Suprapubic skin (tissue), 4 donors: Measurements from ENCODE around the gene ANP32B. TPM values are rescaled to one million over a fixed set of nuclear protein-coding genes. Genes with fewer than 3 reads are reported as not detected.

ENCODE experiments used
- DNase-seq, 2 donors: peaks; one replicate each; pipeline ENCODE4 v3.0.0-alpha.2; 2019; ENCODE audit warnings: low spot score in 2 of 2
- H3K27ac ChIP-seq: fragments of 200-600 bp; sonication (generic); one replicate; pipeline ENCODE4 v1.5.1; 2019
- H3K27me3 ChIP-seq: fragments of 200-600 bp; sonication (generic); one replicate; pipeline ENCODE4 v1.5.1; 2019
- H3K36me3 ChIP-seq: fragments of 200-600 bp; sonication (generic); one replicate; pipeline ENCODE4 v1.5.1; 2019
- H3K4me1 ChIP-seq: fragments of 200-600 bp; sonication (generic); one replicate; pipeline ENCODE4 v1.5.1; 2019
- H3K4me3 ChIP-seq: fragments of 200-600 bp; sonication (generic); one replicate; pipeline ENCODE4 v1.5.1; 2019; ENCODE audit warnings: mild to moderate bottlenecking
- H3K9me3 ChIP-seq: fragments of 200-600 bp; sonication (generic); one replicate; pipeline ENCODE4 v1.5.1; 2019
- EP300 ChIP-seq: sonication (generic); formaldehyde crosslinking; IDR thresholded peaks from one replicate; pipeline ENCODE4 v1.6.1; 2017; ENCODE audit warnings: antibody characterized with exemption
- POLR2A ChIP-seq, 2 donors: fragments of 450-650 bp; IDR thresholded peaks; one replicate each; pipeline ENCODE4 v1.6.1; 2017; ENCODE audit warnings: antibody characterized with exemption in 2 of 2, mild to moderate bottlenecking in 2 of 2, moderate library complexity in 2 of 2
- POLR2AphosphoS5 ChIP-seq, 3 donors: sonication (generic); formaldehyde crosslinking; IDR thresholded peaks; one replicate each; pipeline ENCODE4 v1.6.1; 2017; ENCODE audit warnings: antibody characterized with exemption in 3 of 3
- WGBS: methylation state at CpG from one replicate; pipeline ENCODE4 v1.1.5; 2018; 5-methylcytosine and 5-hydroxymethylcytosine counted together
- total RNA-seq, 4 donors: library from RNA; depleted of rRNA; stranded (reverse); fragments of >200 nt; gene quantifications; one replicate each; pipeline ENCODE4 v1.1.0, GENCODE V29; 2016
- TF ChIP-seq, protein P1 (sequence below), 2 donors: fragments of 200-600 bp in 1 of 2; fragments of 450-650 bp in 1 of 2; sonication (generic) in 1 of 2; IDR thresholded peaks; one replicate each; pipeline ENCODE4 v1.5.1; 2016 to 2019; ENCODE audit warnings: antibody characterized with exemption in 2 of 2, mild to moderate bottlenecking in 1 of 2, moderate library complexity in 1 of 2

Gene ANP32B
- total RNA-seq, 4 donors from 2014 or later: 34.8 to 71.6 (median 59.1) TPM

DNA sequence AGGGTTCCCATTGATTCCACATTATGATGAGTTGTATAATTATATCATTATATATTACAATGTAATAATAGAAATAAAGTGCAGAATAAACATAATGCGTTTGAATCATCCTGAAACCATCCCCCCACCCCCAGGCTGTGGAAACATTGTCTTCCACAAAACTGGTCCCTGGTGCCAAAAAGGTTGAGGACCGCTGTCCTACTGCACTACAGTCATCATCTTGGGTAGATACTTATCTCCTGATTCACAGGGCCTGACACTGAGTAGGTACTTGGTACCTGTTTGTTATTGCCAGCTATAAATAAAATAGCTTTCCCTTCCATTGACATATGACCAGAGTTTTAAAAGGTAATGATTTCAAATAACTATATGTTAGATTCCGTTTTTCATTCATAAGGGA is 25.6 kb downstream of the ANP32B start:
- no peak for DNase-seq
- Histone ChIP-seq H3K36me3 (peaks cover 88% of the 10 kb centered on the region), H3K4me1 (no peaks in the 10 kb centered on the region), H3K27ac (no peak overlapping the region), H3K9me3 (no peaks in the 10 kb centered on the region), H3K27me3 (no peaks in the 10 kb centered on the region), H3K4me3 (no peak overlapping the region)
- 85% methylated on average over 3 of the region's 3 CpGs for WGBS
- TF ChIP-seq EP300 (no peak), POLR2AphosphoS5 (IDR thresholded peaks at IDR 0.05) (no peak), POLR2A (IDR thresholded peaks at IDR 0.05) (no peak)
- TF ChIP-seq, protein P1, sequence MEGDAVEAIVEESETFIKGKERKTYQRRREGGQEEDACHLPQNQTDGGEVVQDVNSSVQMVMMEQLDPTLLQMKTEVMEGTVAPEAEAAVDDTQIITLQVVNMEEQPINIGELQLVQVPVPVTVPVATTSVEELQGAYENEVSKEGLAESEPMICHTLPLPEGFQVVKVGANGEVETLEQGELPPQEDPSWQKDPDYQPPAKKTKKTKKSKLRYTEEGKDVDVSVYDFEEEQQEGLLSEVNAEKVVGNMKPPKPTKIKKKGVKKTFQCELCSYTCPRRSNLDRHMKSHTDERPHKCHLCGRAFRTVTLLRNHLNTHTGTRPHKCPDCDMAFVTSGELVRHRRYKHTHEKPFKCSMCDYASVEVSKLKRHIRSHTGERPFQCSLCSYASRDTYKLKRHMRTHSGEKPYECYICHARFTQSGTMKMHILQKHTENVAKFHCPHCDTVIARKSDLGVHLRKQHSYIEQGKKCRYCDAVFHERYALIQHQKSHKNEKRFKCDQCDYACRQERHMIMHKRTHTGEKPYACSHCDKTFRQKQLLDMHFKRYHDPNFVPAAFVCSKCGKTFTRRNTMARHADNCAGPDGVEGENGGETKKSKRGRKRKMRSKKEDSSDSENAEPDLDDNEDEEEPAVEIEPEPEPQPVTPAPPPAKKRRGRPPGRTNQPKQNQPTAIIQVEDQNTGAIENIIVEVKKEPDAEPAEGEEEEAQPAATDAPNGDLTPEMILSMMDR (IDR thresholded peaks at IDR 0.05): no peak

DNA sequence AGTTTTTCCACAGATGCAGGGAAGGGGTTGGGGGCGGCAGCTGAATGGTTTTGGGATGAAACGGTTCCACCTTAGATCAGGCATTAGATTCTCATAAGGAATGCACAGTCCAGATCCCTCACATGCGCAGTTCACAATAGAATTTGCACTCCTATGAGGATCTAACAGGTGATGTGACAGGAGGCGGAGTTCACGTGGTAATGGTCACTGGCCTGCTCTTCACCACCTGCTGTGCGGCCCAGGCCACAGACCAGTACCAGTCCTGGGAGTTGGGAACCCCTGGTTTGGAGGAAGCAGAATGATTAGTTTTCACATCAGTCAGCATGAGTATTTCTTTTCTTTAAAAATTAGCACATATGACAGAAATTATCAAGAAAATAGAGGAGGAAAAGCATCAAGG is 26.3 kb downstream of the ANP32B start:
- peaks cover 93% of the 10 kb centered on the region for H3K36me3 ChIP-seq
- H3K4me3 ChIP-seq: no peak overlapping the region
- no peaks in the 10 kb centered on the region for H3K9me3 ChIP-seq
- DNase-seq: no peak
- no peak for TF ChIP-seq POLR2AphosphoS5 (IDR thresholded peaks at IDR 0.05)
- TF ChIP-seq, protein P1 (IDR thresholded peaks at IDR 0.05): no peak
- TF ChIP-seq POLR2A (IDR thresholded peaks at IDR 0.05): no peak
- TF ChIP-seq EP300: no peak
- no peaks in the 10 kb centered on the region for H3K4me1 ChIP-seq
- no peaks in the 10 kb centered on the region for H3K27me3 ChIP-seq
- whole genome bisulfite sequencing: 91% methylated on average over 6 of the region's 6 CpGs
- H3K27ac ChIP-seq: no peak overlapping the region

DNA sequence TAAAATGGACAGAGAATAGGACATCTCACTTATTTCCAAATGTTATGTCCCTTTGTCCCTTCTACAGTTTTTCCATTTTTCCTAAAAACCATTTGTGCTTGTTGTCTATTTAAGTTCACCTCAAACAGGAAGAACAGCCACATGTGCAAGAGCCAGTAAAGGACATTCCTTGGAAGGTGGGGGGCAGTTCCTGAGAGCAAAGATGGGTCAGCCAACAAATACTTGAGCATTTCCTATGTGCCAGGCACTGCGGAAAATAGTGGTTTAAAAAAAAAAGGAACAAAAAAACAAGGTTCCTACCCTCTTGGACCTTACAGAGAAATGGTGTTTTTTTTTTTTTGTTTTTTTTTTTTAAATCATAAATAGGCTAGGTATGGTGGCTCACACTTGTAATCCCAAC is 26.8 kb downstream of the ANP32B start:
- DNase-seq: no peak
- Histone ChIP-seq H3K4me3 (no peak overlapping the region), H3K27ac (no peak overlapping the region), H3K9me3 (no peaks in the 10 kb centered on the region), H3K36me3 (peaks cover 93% of the 10 kb centered on the region), H3K27me3 (no peaks in the 10 kb centered on the region), H3K4me1 (no peaks in the 10 kb centered on the region)
- TF ChIP-seq EP300: no peak
- no peak for TF ChIP-seq POLR2AphosphoS5 (IDR thresholded peaks at IDR 0.05)
- TF ChIP-seq, protein P1 (IDR thresholded peaks at IDR 0.05): no peak
- no peak for TF ChIP-seq POLR2A (IDR thresholded peaks at IDR 0.05)
- WGBS: 63% methylated on average over 1 of the region's 1 CpG

DNA sequence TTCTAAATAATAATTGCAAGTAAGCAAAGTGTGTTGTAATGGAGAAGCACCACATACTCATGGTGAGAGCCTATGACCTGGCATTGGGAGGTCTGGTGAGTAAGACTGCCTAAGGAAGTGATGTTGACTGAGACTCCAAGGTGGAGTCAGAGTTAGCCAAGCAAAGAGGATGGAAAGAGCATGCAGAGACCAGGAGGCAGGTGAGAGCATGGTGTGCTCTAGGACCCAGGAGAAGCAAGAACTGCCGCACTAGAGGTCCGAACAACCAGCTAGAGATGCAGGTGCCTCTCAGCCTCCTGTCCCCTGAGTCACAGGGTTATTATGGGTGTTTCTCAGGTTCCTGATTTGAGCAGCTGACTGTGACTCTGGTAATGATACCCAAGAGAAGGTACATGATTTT is 27.3 kb downstream of the ANP32B start:
- Histone ChIP-seq H3K36me3 (peaks cover 93% of the 10 kb centered on the region), H3K27ac (no peak overlapping the region), H3K4me1 (no peaks in the 10 kb centered on the region), H3K4me3 (no peak overlapping the region), H3K9me3 (no peaks in the 10 kb centered on the region), H3K27me3 (no peaks in the 10 kb centered on the region)
- TF ChIP-seq EP300: no peak
- TF ChIP-seq, protein P1 (IDR thresholded peaks at IDR 0.05): no peak
- TF ChIP-seq POLR2A (IDR thresholded peaks at IDR 0.05): no peak
- TF ChIP-seq POLR2AphosphoS5 (IDR thresholded peaks at IDR 0.05): no peak
- 31% methylated on average over 2 of the region's 2 CpGs for WGBS
- no peak for DNase-seq

DNA sequence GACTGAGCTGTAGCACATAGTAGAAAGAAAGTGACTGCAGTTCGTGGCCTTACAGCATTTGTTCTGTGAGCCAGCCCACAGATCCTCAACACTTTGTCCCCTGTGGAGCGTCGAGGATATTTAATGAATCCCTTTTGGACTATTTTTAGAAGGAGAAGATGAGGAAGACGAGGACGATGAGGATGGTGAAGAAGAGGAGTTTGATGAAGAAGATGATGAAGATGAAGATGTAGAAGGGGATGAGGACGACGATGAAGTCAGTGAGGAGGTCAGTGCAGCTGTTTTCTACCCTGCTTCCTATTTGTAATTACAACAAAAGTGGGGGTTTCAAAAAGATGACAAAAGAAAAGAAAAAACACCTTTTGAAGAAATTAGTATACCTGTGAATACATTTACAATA is 28.0 kb downstream of the ANP32B start:
- TF ChIP-seq POLR2A (IDR thresholded peaks at IDR 0.05): no peak
- H3K27ac ChIP-seq: no peak overlapping the region
- WGBS: 94% methylated on average over 7 of the region's 7 CpGs
- H3K36me3 ChIP-seq: peaks cover 93% of the 10 kb centered on the region
- H3K4me1 ChIP-seq: no peaks in the 10 kb centered on the region
- no peaks in the 10 kb centered on the region for H3K27me3 ChIP-seq
- H3K9me3 ChIP-seq: no peaks in the 10 kb centered on the region
- H3K4me3 ChIP-seq: no peak overlapping the region
- DNase-seq: no peak

DNA sequence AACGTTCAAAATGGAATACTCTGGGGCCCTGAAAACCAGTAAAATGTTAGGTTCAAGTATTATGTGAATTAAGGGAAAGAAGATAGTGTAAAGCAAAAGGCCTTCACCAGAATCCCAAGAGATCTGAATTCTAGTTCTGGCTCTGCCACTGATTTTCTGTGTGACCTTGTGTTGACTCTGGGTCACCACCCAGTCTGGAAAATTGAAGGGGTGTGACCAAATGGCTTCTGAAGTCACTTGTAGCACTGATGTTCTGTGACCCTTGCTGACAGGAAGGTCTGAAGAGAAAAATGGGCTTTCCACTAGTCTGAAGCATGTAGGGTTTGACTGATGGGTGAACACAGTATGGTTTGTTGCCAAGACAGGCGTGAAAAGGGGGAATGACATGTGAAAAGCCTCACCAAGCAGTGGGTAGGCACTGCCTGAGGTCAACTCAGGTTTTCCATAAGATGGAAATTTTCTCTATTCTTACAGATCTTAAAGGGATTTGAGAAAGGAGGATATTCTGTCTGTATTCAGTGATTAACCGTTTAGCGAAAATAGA is 33.1 kb downstream of the ANP32B start:
- no peaks in the 10 kb centered on the region for H3K9me3 ChIP-seq
- H3K4me3 ChIP-seq: no peak overlapping the region
- peaks cover 88% of the 10 kb centered on the region for H3K36me3 ChIP-seq
- WGBS: 91% methylated on average over 4 of the region's 4 CpGs
- no peak for TF ChIP-seq POLR2AphosphoS5 (IDR thresholded peaks at IDR 0.05)
- no peak for TF ChIP-seq POLR2A (IDR thresholded peaks at IDR 0.05)
- TF ChIP-seq EP300: no peak
- TF ChIP-seq, protein P1 (IDR thresholded peaks at IDR 0.05): no peak
- H3K27ac ChIP-seq: no peak overlapping the region
- no peaks in the 10 kb centered on the region for H3K4me1 ChIP-seq
- no peaks in the 10 kb centered on the region for H3K27me3 ChIP-seq
- no peak for DNase-seq
